Thyroid gland (tissue), 4 donors: ENCODE data around the gene CHRNE. TPM values are rescaled to one million over a fixed set of nuclear protein-coding genes. Genes with fewer than 3 reads are reported as not detected.

Source experiments
- DNase-seq, 2 donors: peaks; one replicate each; pipeline ENCODE4 v3.0.0-alpha.2; 2019
- H3K27ac ChIP-seq, 3 donors: fragments of 200-600 bp; sonication (generic); 1 replicate in 2 of 3; 2 replicates in 1 of 3; pipeline ENCODE4 v1.5.1; 2016 to 2019; ENCODE audit warnings: mild to moderate bottlenecking in 1 of 3, moderate library complexity in 1 of 3
- H3K27me3 ChIP-seq: fragments of 200-600 bp; sonication (generic); one replicate; pipeline ENCODE4 v1.5.1; 2019
- H3K36me3 ChIP-seq, 2 donors: fragments of 200-600 bp; sonication (generic); one replicate each; pipeline ENCODE4 v1.5.1; 2016 to 2019
- H3K4me1 ChIP-seq, 2 donors: fragments of 200-600 bp; sonication (generic); one replicate each; pipeline ENCODE4 v1.5.1; 2017 to 2019
- H3K4me3 ChIP-seq, 3 donors: fragments of 200-600 bp; sonication (generic); replicated peaks in 1 of 3; 1 replicate in 2 of 3; 2 replicates in 1 of 3; pipeline ENCODE4 v1.5.1; 2016; ENCODE audit warnings: mild to moderate bottlenecking in 1 of 3
- H3K9me3 ChIP-seq: fragments of 200-600 bp; sonication (generic); one replicate; pipeline ENCODE4 v1.5.1; 2017
- POLR2A ChIP-seq, 2 donors: fragments of 450-650 bp; IDR thresholded peaks; one replicate each; pipeline ENCODE4 v1.6.1; 2017; ENCODE audit warnings: antibody characterized with exemption in 2 of 2, mild to moderate bottlenecking in 2 of 2, moderate library complexity in 1 of 2
- WGBS, 2 donors: methylation state at CpG; one replicate each; pipeline ENCODE4 v1.1.5; 2017; 5-methylcytosine and 5-hydroxymethylcytosine counted together
- intact Hi-C: fragments of 100-400 bp; cut with DNase I; formaldehyde crosslinking; loops from one replicate; pipeline ENCODE4 v1.15.1; 2023
- total RNA-seq, 4 donors: library from RNA; depleted of rRNA; stranded (reverse); fragments of >200 nt; gene quantifications; one replicate each; pipeline ENCODE4 v1.2.3, GENCODE V29; 2016
- TF ChIP-seq, protein P1 (sequence below), 6 experiments: fragments of 200-600 bp in 3 of 6; fragments of 450-650 bp in 3 of 6; sonication (generic) in 3 of 6; IDR thresholded peaks; one replicate each; pipeline ENCODE4 v1.5.1; 2016 to 2019; ENCODE audit warnings: antibody characterized with exemption in 6 of 6, mild to moderate bottlenecking in 2 of 6, inconsistent platforms in 1 of 6, moderate library complexity in 1 of 6

CHRNE gene
- total RNA-seq, 4 donors from 2014 or later = 0.29 to 0.83 (median 0.49) TPM

DNA sequence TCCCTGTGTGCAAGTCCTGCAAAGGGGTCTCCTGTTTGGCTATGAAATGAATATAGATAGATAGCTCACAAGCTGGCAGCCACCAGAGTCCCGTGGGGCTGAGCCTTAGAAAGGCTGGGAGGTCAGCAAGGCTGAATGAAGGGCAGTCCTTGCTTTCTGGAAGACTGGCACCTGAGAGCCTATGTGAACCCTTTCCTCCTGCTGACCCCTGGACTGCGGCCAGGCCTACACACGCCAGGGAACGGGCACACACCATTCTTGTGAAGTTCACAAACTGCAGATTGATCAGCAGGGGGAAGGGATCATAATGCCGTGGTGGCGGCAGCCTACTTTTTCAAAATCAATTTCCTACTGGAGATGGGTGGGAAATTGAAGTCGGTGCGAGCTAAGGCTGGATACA, 4.5 kb downstream of the CHRNE start:
- no peak for TF ChIP-seq POLR2A (IDR thresholded peaks at IDR 0.05)
- peaks cover 28 to 30% of the 10 kb centered on the region in 2 donors for H3K36me3 ChIP-seq
- peaks cover 8% of the 10 kb centered on the region for H3K27me3 ChIP-seq
- WGBS, 2 donors = 92 to 93% methylated on average over 8 of the region's 8 CpGs
- no peaks in the 10 kb centered on the region for H3K9me3 ChIP-seq
- no peak overlapping the region for H3K4me3 ChIP-seq
- no peak overlapping the region for H3K27ac ChIP-seq
- intact Hi-C loops = no loop called here
- no peak for DNase-seq
- peaks cover 8 to 29% of the 10 kb centered on the region in 2 donors for H3K4me1 ChIP-seq

DNA sequence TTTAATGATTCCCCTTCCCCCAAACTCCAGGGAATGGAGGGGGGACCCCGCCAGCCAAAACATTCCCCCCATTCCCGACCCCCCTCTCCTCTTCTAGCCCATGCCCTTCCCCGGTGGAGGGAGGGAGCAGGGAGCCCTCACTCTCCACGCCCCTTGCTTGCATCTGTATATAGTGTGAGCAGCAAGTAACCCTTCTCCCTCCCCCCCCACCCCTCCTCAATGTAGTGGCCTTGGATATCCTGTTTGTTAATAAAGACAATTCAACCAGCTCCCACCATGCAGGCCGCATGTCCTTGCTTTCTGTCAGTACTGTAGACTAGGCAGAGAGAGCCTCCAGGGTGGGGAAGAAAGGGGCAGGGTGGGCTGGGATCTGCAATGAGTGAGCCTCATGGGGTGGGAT, 5.1 kb downstream of the CHRNE start:
- H3K36me3 ChIP-seq = peaks cover 32 to 36% of the 10 kb centered on the region in 2 donors
- peaks cover 8% of the 10 kb centered on the region for H3K27me3 ChIP-seq
- peaks cover 5 to 24% of the 10 kb centered on the region in 2 donors for H3K4me1 ChIP-seq
- no peak for DNase-seq
- WGBS, 2 donors = 93 to 97% methylated on average over 5 of the region's 5 CpGs
- no peak overlapping the region for H3K27ac ChIP-seq
- no peaks in the 10 kb centered on the region for H3K9me3 ChIP-seq
- H3K4me3 ChIP-seq = no peak overlapping the region
- intact Hi-C loops = no loop called here
- no peak for TF ChIP-seq POLR2A (IDR thresholded peaks at IDR 0.05)
- TF ChIP-seq, protein P1, sequence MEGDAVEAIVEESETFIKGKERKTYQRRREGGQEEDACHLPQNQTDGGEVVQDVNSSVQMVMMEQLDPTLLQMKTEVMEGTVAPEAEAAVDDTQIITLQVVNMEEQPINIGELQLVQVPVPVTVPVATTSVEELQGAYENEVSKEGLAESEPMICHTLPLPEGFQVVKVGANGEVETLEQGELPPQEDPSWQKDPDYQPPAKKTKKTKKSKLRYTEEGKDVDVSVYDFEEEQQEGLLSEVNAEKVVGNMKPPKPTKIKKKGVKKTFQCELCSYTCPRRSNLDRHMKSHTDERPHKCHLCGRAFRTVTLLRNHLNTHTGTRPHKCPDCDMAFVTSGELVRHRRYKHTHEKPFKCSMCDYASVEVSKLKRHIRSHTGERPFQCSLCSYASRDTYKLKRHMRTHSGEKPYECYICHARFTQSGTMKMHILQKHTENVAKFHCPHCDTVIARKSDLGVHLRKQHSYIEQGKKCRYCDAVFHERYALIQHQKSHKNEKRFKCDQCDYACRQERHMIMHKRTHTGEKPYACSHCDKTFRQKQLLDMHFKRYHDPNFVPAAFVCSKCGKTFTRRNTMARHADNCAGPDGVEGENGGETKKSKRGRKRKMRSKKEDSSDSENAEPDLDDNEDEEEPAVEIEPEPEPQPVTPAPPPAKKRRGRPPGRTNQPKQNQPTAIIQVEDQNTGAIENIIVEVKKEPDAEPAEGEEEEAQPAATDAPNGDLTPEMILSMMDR (IDR thresholded peaks at IDR 0.05) = no peak

DNA sequence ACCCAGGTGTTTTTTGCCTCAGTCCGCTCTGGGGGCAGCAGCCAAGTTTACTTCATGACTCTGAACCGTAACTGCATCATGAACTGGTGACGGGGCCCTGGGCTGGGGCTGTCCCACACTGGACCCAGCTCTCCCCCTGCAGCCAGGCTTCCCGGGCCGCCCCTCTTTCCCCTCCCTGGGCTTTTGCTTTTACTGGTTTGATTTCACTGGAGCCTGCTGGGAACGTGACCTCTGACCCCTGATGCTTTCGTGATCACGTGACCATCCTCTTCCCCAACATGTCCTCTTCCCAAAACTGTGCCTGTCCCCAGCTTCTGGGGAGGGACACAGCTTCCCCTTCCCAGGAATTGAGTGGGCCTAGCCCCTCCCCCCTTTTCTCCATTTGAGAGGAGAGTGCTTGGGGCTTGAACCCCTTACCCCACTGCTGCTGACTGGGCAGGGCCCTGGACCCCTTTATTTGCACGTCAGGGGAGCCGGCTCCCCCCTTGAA, 5.7 kb downstream of the CHRNE start:
- no peak overlapping the region for H3K4me3 ChIP-seq
- peaks cover 37 to 41% of the 10 kb centered on the region in 2 donors for H3K36me3 ChIP-seq

DNA sequence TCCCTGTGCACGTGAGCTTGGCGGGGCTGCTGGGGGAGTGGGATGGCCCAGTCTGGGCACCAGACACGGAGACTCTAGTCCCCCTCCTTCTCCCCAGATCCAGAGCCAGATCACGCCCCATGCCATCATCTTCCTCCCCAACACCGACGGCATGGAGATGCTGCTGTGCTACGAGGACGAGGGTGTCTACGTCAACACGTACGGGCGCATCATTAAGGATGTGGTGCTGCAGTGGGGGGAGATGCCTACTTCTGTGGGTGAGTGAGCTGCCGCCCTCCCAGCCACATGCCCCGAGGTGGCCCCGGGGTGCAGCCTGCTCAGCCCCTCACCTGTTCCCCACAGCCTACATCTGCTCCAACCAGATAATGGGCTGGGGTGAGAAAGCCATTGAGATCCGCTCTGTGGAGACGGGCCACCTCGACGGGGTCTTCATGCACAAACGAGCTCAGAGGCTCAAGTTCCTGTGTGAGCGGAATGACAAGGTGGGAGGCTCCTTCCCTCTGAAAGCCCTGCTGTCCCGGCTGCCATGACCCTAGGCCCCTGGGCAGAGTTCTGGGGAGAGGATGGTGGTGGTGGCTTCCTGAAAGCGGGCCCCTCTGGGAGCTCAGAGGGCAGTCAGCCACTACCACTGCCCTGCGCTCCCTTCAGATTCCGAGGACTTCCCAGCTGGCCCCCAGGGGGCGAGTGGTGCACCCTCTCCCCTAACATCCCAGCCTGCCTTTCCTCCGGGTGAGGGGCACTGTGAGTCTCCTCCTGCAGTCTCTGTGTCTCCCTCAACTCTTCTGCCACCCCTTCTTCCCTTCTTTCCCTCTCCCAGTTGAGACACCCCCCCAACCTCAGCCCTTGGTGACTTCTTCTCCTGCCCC, 6.3 kb downstream of the CHRNE start:
- Histone ChIP-seq H3K9me3 (no peaks in the 10 kb centered on the region), H3K27ac (no peak overlapping the region), H3K4me3 (no peak overlapping the region), H3K4me1 (peaks cover 5 to 23% of the 10 kb centered on the region in 2 donors), H3K36me3 (peaks cover 38 to 46% of the 10 kb centered on the region in 2 donors), H3K27me3 (peaks cover 8% of the 10 kb centered on the region)
- 89 to 92% methylated on average over 13 to 27 of the region's 27 CpGs for WGBS, 2 donors
- TF ChIP-seq, protein P1 (IDR thresholded peaks at IDR 0.05) = no peak
- no peak for TF ChIP-seq POLR2A (IDR thresholded peaks at IDR 0.05)
- no peak for DNase-seq
- intact Hi-C loops = no loop called here

More for the DNA sequence above, 5.7 kb downstream of the CHRNE start:
- no peaks in the 10 kb centered on the region for H3K9me3 ChIP-seq
- H3K27me3 ChIP-seq = peaks cover 8% of the 10 kb centered on the region
- no peak for DNase-seq
- intact Hi-C loops = no loop called here
- TF ChIP-seq, protein P1 (IDR thresholded peaks at IDR 0.05) = no peak
- no peak for TF ChIP-seq POLR2A (IDR thresholded peaks at IDR 0.05)
- peaks cover 5 to 23% of the 10 kb centered on the region in 2 donors for H3K4me1 ChIP-seq
- H3K27ac ChIP-seq = no peak overlapping the region
- WGBS, 2 donors = 88 to 93% methylated on average over 10 of the region's 10 CpGs

DNA sequence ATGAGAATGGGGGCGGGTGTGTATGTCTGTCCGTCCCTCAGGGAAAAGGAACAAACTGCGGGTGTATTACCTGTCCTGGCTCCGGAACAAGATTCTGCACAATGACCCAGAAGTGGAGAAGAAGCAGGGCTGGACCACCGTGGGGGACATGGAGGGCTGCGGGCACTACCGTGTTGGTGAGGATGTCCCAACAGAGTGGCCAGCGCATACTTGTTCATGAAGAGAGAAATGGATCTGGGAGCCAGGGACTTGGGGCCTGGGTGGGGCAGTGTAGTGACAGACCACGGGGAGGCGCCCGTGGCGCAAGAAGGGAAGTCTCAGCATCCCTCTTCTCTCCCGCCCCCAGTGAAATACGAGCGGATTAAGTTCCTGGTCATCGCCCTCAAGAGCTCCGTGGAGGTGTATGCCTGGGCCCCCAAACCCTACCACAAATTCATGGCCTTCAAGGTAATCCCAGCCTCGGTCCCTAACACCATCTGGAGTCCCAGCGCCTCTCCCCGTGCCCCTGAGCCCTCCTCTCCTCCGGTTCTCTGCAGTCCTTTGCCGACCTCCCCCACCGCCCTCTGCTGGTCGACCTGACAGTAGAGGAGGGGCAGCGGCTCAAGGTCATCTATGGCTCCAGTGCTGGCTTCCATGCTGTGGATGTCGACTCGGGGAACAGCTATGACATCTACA, 7.1 kb downstream of the CHRNE start:
- DNase-seq = no peak
- Histone ChIP-seq H3K4me1 (peaks cover 4 to 20% of the 10 kb centered on the region in 2 donors), H3K36me3 (peaks cover 46 to 54% of the 10 kb centered on the region in 2 donors), H3K9me3 (no peaks in the 10 kb centered on the region), H3K27me3 (peaks cover 8% of the 10 kb centered on the region), H3K4me3 (no peak overlapping the region), H3K27ac (no peak overlapping the region)
- TF ChIP-seq POLR2A (IDR thresholded peaks at IDR 0.05) = no peak
- TF ChIP-seq, protein P1 (IDR thresholded peaks at IDR 0.05) = no peak
- intact Hi-C loops = no loop called here
- 78 to 86% methylated on average over 24 to 26 of the region's 27 CpGs for WGBS, 2 donors
